ENCODE measurements around the gene FSTL5.

The FSTL5 gene

DNA sequence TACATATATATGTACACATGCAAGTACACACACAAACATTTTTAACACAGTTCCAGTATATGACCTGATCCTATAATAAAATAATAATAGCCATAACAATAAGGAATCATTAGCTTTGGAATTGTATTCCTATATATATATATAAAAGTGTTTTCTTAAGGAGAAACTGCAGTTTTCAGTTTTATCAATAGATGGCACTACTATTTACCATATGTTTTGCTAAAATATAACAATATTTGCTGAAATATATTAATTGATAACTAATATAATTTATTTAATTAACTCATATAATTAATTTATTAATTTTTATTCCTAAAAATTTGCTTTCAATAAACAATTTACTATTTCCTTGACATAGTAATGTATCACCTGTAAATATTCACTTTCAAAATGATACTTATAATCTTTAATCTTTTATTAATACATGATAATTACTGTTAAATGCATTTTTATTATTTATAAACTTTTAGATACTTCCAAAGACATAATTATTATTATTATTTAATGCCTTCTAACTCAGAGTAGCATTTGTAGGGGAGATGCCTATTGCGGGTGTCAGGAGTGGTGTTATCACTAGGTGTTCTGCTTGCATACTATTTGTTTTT, 599.5 kb downstream of the FSTL5 start:
- DNase-seq: peak; percentile 9

GRCh38 chr4:161555689-161556660, 607.8 kb downstream of the FSTL5 start:
- no peak for DNase-seq

DNA sequence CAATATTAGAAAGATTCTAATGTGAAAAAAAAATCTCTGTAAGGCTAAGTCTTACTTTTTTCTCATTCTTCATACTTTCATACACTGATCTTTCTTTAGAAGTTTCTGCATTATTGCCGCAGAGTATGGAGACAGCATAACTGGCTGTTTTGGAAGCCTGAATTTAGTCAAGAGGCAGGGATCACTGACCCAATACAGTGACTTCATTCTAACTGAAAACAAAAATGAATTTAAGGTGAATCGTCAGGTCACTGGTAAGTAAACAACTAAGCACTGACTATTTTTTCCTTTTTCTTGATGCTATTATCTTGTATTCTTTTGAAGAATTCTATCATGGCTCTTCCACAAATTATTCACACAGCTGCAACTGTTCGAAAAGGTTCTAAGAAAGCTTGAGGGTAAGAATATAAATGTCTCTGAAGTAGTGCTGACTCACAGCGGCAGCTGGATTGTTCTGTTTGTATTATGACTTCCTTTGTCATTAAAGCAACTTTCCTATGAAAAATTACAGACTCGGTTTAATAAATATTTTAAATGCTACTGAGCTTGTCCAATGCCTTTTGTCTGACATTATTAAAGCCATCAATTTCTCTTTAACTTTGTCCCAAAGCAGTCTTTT, 609.3 kb downstream of the FSTL5 start:
- no peak for DNase-seq

DNA sequence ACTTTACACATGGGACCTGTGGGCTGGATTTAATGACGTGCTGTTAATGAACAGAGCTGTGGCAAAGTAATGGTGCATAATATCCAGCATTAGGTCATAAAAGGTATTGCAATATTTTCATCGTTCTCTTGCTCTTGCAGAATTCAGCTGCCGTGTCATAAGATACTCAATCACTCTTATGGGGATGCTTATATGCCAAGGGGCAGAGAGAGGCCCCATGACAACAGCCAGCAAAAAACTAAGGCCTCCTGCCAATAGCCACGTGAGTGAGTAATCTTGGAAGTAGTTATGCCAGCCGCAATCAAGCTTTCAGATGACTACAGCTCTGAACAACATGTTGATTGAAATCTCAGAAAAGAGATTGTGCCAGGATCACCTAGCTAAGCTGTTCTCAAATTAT, 616.9 kb downstream of the FSTL5 start:
- no peak for DNase-seq

- DNase-seq: no peak
Measured at GRCh38 chr4:161540265-161540664, 623.5 kb downstream of the FSTL5 start.

GRCh38 chr4:161538941-161539340, 624.9 kb downstream of the FSTL5 start:
- DNase-seq: no peak

DNA sequence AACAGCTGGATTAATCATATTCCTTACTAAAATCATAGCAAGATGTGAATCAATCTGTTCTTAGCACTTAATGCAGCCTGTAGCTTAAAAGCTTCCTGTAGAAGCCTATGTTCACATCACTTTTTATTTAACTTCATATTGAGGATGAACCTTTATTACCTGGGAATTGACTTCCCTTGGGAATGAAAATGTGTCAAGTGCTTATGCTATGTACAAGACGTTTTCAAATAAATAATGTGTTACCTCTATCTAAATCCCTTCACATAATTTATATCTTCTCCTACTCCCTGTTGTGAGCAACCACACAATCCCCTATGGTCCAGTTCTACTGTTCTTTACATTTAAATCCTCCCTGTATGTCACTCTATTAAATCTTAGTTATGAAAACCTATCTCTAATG, 633.1 kb downstream of the FSTL5 start:
- no peak for DNase-seq

- DNase-seq: no peak
Measured at GRCh38 chr4:161525121-161525520, 638.7 kb downstream of the FSTL5 start.

GRCh38 chr4:161522031-161522430, 641.8 kb downstream of the FSTL5 start:
- DNase-seq: peak; percentile 30

DNA sequence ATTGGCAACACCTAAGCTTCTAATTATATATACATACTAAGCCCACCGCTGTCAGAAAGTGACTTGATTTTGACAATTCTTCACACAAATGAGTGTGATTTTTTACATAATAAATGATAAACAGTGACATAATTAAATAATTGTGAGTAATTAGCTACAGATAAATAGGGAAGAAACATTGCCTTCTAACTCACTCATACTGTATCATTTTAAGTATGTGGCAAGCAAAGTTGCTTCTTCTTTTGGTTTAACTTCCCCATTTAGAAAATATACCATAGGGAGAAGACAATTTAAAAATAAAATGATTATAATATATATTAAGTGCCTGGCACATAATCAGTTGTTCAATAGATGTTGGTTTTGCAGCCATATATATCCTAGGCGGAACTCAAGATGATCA, 644.2 kb downstream of the FSTL5 start:
- DNase-seq: no peak

- peak; percentile 20 for DNase-seq
Measured at GRCh38 chr4:161517941-161518340, 645.9 kb downstream of the FSTL5 start.

- no peak for DNase-seq
Measured at GRCh38 chr4:161505141-161505540, 658.7 kb downstream of the FSTL5 start.

- no peak for DNase-seq
Measured at GRCh38 chr4:161498155-161498554, 665.6 kb downstream of the FSTL5 start.

GRCh38 chr4:161486461-161486860, 677.3 kb downstream of the FSTL5 start:
- DNase-seq: no peak

GRCh38 chr4:161466316-161466715, 697.5 kb downstream of the FSTL5 start:
- DNase-seq: peak; percentile 96

DNA sequence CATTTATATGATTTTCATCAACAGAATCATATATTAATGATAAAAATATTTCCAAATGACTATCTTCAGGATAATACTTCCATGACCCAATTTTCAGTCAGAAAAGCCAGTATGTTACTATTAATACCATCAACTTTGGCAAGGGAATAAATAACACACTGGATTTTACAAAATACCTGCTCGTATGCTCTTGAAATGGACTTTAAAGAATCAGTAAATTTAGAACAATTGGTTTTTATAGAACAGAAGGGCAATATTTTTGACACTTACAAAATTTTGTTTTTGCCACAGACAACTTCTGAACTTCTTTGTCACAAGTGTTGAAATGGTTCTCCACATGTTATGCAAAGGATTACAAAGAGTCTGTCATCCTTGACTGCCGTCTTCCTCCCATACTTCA, 700.4 kb downstream of the FSTL5 start:
- DNase-seq: no peak

DNA sequence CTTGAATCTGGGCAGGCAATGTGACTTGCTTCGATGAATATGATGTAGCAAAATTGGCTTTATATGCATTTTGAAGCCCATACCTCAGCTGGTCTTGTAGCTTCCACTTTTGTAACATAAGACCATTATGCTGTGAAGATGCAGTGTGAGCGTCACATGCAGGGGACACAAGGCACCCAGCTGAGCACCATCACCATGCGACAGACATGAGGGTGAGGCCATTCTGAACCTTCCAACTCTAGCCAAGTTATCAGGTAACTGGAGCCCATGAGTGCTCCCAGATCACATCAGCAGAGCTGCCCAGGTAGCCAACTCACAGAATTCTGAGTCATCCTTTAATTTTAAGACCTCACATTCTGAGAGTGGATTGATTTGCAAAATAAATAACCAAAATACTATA, 705.9 kb downstream of the FSTL5 start:
- DNase-seq: no peak

- no peak for DNase-seq
Measured at GRCh38 chr4:161457311-161457710, 706.5 kb downstream of the FSTL5 start.

DNA sequence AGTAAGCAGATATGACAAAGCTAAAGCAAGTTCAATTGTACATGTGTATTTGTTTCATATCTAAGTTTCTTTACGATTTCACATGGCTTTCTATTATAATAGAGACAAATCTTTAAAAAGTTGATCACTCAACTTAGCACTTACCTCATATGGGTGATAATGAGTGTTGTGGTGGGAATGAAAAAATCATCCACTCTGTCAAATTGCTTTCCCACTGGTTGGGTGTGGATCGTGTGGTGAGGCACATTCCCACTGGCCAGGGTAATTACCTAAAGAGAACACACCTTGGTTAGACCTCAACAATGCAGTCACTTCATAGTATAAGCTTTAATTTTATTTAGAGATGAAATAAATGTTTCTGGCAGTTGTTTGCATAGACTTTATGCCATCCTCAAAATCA, 708.9 kb downstream of the FSTL5 start:
- peak; percentile 2 for DNase-seq

DNA sequence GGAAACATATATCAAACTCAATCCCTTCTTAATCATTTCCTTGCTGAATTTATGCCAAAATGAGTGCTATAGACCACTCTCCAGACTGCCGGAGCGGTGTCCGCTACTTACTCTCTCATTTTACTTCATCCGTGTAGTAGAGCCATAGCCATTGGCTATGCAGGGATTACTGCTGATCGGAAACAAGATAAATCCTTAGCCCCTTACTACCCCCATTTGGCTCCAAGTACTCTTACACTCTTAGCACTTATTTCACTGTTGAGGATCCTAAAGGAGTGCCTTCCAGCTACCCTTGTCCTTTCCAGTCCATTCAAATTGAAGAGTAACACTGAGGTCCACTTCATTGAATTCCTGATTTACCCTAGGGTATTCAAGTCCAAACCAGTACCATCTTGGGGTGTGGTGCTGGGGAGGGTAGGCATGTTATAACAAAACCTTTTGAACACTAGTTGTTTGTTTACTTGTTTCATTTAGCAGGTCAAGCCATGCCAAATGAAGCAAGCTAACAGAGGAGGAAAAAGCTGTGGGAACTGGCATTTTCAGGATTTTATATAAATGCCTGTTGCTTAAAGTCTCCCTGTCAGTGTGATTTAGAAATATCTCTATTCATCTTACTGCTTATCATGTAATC, 715.1 kb downstream of the FSTL5 start:
- no peak for DNase-seq

DNA sequence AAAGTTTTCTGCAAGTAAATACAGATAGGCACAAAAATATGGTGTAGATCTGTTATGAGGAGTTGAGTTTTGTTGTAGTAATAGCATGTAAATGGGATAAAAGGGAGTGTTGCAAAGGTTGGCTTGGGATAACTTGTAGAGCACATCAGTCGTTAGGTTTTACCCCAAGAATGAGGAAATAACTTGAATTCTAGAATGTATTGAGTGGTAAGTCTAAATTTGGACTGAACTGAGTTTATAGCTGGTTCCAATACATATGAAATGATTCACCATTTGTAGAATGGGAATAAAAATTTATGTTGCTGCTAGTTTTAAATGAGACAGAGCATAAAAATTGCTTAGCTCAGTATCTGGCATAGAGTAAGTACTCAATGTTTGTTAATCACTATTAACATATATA, 719.2 kb downstream of the FSTL5 start:
- no peak for DNase-seq

GRCh38 chr4:161442921-161443320, 720.9 kb downstream of the FSTL5 start:
- no peak for DNase-seq

GRCh38 chr4:161438096-161438495, 725.7 kb downstream of the FSTL5 start:
- no peak for DNase-seq

All from NCI-H82 (cell line).